GM19025 (cell line): ENCODE measurements around the gene SEL1L2.
A peak's percentile ranks its signal among the peaks of the same experiment; 100 is the strongest.

Source experiments
- ATAC-seq: cut with Tn5 transposase; IDR thresholded peaks from one replicate; pipeline ENCODE4 v1.9.1; 2021; ENCODE audit warnings: mild to moderate bottlenecking, low read depth, moderate library complexity; ENCODE audit not compliant: unreplicated experiment

Gene SEL1L2

GRCh38 chr20:13819885-13820645 lies 170.3 kb downstream of the SEL1L2 start:
- ATAC-seq: peak; percentile 61

GRCh38 chr20:13817342-13817741 lies 173.1 kb downstream of the SEL1L2 start:
- no peak for ATAC-seq

- ATAC-seq: no peak
Measured at GRCh38 chr20:13816757-13817156, 173.7 kb downstream of the SEL1L2 start.

DNA sequence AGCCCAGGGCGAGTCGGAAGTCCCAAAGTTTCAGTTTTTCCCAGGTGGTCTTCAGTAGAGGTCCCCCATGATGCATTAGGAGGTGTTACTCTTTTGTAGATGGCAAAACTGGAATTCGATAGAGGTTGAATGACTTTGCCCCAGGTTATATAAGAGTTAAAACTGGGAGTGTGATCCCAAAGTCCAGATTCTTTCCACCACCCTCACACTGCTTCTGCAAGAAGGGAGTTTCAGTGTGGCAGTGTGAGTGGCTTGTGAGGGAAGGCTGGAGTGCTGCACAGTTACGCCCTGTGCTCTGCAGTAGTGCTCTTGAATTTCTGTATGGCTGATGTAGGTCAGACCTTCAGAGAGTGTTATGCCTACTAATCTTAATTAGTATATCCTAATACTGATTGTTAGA lies 175.7 kb downstream of the SEL1L2 start:
- no peak for ATAC-seq

DNA sequence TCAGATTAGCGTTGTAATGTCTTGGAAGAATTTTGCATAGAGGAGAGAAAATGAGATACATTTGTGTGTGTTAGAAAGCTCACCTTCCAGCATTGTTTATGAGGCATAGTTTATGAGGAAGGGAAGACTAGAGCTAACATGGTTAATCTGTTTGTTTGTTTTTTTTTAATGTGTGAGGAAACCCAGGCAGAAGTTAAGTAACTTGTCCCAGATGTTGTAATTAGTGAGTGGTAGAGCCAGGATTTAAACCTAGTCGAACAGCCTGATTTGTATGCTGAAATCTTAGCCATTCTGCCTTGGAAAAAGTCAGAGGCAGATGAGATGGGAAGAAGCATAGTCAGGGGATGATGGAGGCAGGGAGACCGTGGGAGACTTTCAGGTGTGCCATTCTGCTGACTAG lies 176.5 kb downstream of the SEL1L2 start:
- no peak for ATAC-seq

DNA sequence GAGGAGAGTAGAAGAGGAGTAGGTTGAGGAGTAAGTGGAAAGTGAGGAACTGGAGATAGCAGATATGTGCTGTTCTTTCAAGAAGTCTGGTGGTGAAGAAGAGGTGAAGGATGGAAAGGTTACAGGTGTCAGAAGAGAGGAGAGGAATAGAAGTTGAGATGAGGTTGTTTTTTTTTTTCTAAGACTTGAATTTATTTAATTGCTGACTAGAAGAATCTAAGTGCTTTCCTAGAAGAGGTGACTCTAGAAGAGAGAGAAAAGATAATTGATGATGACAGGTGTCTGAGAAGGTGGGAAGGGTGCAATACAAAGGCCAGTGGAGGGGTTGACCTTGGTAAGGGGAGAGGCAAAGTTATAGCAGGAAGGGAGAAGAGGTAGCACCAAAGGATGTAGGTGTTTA lies 180.0 kb downstream of the SEL1L2 start:
- no peak for ATAC-seq

DNA sequence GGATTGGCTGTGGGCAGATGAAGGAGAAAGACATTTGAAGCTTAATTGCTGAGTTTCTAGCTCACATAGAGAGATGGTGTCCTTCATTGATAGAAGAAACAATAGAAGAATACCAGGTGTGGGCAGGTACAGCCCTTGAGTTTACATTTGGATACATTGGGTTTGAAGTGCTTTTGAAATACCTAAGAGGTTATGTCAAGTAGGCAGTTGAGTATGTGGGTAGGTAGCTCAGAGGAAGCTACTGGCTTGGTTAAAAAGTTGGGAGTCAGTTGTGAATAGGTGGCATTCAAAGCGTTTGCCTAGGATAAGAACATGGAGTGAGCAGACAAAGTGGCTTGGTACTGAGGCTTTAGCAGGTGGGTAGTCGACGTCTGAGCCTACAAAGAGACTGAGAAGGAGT lies 180.6 kb downstream of the SEL1L2 start:
- no peak for ATAC-seq

- ATAC-seq: no peak
Measured at GRCh38 chr20:13809373-13809772, 181.0 kb downstream of the SEL1L2 start.

DNA sequence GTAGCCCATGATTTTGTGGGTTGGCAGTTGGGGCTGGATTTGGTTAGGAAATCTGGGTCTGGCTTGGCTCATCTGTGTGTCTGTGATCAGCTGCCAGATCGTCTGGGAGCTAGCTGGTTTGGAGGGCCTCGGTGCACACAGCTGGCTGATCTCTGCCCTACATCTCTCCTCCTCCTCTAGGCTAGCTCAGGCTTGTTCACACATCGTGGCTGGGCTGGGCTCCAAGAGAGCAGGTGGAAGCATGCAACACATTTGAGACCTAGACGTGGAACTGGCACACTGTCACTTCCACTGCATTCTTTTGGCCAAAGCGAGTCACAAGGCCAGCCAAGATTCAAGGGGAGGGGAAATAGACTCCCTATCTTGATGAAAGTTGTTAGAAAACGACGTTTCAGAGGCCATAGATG lies 189.7 kb downstream of the SEL1L2 start:
- no peak for ATAC-seq

GRCh38 chr20:13799974-13800373 lies 190.4 kb downstream of the SEL1L2 start:
- ATAC-seq: no peak
